SH-SY5Y (cell line): ENCODE results near the gene CYP3A4.

Experiments
- GATA2 ChIP-seq: IDR thresholded peaks from 2 replicates; pipeline ENCODE4 v1.6.1; 2011; ENCODE audit warnings: mild to moderate bottlenecking, low read depth, low read length
- GATA3 ChIP-seq: IDR thresholded peaks from 2 replicates; pipeline ENCODE4 v1.6.1; 2011; ENCODE audit warnings: low read depth, mild to moderate bottlenecking, low read length, moderate library complexity

Gene CYP3A4

GRCh38 chr7:99784007-99784406 lies at the start of gene CYP3A4:
TSS of gene CYP3A4 (minus strand) at chr7:99784184. CDS start at chr7:99784081, 103 bp downstream.
- no peak for TF ChIP-seq GATA3
- no peak for TF ChIP-seq GATA2

- TF ChIP-seq GATA2 = no peak
- no peak for TF ChIP-seq GATA3
Observed at GRCh38 chr7:99833289-99833877, 49.4 kb upstream of the CYP3A4 start.

- TF ChIP-seq GATA2 (no peak), GATA3 (no peak)
Observed at GRCh38 chr7:99831595-99831994, 47.6 kb upstream of the CYP3A4 start.

GRCh38 chr7:99829524-99830160 lies 45.7 kb upstream of the CYP3A4 start:
- TF ChIP-seq GATA3 (no peak), GATA2 (no peak)

- TF ChIP-seq GATA2 = no peak
Observed at GRCh38 chr7:99828811-99829210, 44.8 kb upstream of the CYP3A4 start.

GRCh38 chr7:99827040-99827778 lies 43.2 kb upstream of the CYP3A4 start:
- TF ChIP-seq GATA3 (no peak), GATA2 (no peak)

GRCh38 chr7:99825873-99826272 lies 41.9 kb upstream of the CYP3A4 start:
- TF ChIP-seq GATA2 (no peak), GATA3 (no peak)

GRCh38 chr7:99825452-99825851 lies 41.5 kb upstream of the CYP3A4 start:
- no peak for TF ChIP-seq GATA3
- no peak for TF ChIP-seq GATA2

- TF ChIP-seq GATA2 (no peak), GATA3 (no peak)
Observed at GRCh38 chr7:99824091-99824490, 40.1 kb upstream of the CYP3A4 start.

GRCh38 chr7:99822731-99823718 lies 39.0 kb upstream of the CYP3A4 start:
- TF ChIP-seq GATA2 (no peak), GATA3 (no peak)

- TF ChIP-seq GATA3 (no peak), GATA2 (no peak)
Observed at GRCh38 chr7:99820408-99821027, 36.5 kb upstream of the CYP3A4 start.

- TF ChIP-seq GATA2 (no peak), GATA3 (no peak)
Observed at GRCh38 chr7:99808766-99809165, 24.8 kb upstream of the CYP3A4 start.

GRCh38 chr7:99806839-99807478 lies 23.0 kb upstream of the CYP3A4 start:
- TF ChIP-seq GATA3 (no peak), GATA2 (no peak)
